GOT3 (cell line): ENCODE results near the gene SNX14.

Experiments
- DNase-seq: peaks from one replicate; lab custom pipeline; 2025; ENCODE audit warnings: mixed read lengths; lab: John Stamatoyannopoulos, UW

SNX14 gene

GRCh38 chr6:85462673-85463072, 131.0 kb downstream of the SNX14 start:
- DNase-seq, result no peak

- DNase-seq, result no peak
Observed at GRCh38 chr6:85461798-85462170, 131.9 kb downstream of the SNX14 start.

- DNase-seq, result no peak
Observed at GRCh38 chr6:85460921-85461797, 132.5 kb downstream of the SNX14 start.

GRCh38 chr6:85460154-85460920, 133.3 kb downstream of the SNX14 start:
- no peak for DNase-seq

DNA sequence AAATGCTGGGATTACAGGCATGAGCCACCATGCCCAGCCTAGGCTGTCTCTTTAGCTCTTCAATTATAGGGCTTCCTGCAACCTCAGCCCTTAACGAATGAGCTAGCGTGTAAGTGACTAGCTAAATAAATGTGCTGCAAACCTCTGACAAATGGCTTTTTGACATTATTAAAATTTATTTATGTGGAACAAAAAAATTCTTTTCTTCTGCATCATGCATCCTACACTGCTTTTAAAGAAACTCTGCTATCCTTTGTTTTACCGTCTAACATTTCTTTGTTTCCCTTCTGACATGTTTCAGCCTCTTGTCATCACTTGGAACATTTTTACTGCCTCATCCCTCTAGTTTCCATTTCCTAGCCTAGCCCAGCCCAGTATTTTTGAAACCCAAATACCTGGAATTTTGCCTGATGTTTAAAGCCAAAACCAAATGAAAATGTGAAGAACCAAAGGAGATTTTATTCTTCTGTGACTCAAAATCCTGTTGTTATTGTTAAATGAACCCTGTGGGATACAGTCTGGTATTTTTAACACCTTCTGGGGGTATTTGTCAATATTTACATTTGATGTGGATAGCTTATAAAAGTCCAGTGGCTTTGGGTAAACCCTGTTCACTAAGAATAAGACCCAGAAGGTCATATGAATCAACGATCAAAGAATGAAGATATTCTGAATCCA, 134.3 kb downstream of the SNX14 start:
- DNase-seq, result no peak

GRCh38 chr6:85458782-85459181, 134.9 kb downstream of the SNX14 start:
- DNase-seq, result no peak

DNA sequence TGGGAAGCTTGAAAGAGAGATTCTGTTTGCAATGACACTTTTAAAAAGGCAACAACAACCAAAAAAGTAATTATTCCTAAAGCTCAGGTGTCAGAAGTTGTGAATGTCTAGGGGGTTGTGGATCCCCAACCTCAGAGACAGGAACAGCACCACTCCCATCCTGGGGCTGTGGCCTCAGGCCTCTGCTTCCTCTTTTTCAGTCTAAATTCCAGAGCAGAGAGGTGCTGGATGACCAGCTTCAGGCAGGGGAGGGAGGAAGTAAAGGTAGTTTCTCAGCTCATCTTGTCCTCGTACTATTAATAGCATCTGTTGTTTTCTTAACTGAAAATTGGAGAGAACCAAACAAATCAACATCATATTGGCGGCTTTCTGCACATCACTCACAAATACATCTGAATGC, 135.5 kb downstream of the SNX14 start:
- DNase-seq, result no peak

- no peak for DNase-seq
Observed at GRCh38 chr6:85456782-85457181, 136.9 kb downstream of the SNX14 start.
